NCI-H1694 (cell line): ENCODE results near the gene DNAH8.

Experiments used
- DNase-seq: peaks from one replicate; lab custom pipeline; 2025; lab: John Stamatoyannopoulos, UW

DNAH8 gene

GRCh38 chr6:39053854-39054576, 338.9 kb downstream of the DNAH8 start:
- no peak for DNase-seq

GRCh38 chr6:39054577-39055142, 339.5 kb downstream of the DNAH8 start:
- DNase-seq = no peak

DNA sequence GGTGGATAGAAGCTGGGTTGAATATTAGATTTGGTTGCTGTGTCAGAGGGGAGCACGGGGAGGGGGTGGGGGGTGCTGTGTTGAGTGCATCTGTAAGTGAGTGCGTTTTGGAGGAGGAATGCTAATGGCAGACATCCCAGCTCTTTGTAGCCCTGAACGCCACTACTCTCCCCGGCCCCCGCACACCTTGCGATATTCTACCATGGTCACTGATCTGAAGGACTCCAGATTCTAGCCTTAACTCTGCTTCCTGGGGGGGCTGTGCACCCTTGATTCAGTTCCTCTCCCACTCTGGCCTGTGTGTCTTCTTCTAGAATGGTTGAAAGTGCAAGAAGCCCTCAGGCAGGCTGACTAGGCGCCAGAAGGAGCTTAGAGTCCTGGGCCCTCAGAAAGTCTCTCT, 340.6 kb downstream of the DNAH8 start:
- no peak for DNase-seq

- no peak for DNase-seq
Observed at GRCh38 chr6:39056191-39056590, 341.1 kb downstream of the DNAH8 start.

- no peak for DNase-seq
Observed at GRCh38 chr6:39056681-39057080, 341.6 kb downstream of the DNAH8 start.

- no peak for DNase-seq
Observed at GRCh38 chr6:39057251-39058155, 342.4 kb downstream of the DNAH8 start.

DNA sequence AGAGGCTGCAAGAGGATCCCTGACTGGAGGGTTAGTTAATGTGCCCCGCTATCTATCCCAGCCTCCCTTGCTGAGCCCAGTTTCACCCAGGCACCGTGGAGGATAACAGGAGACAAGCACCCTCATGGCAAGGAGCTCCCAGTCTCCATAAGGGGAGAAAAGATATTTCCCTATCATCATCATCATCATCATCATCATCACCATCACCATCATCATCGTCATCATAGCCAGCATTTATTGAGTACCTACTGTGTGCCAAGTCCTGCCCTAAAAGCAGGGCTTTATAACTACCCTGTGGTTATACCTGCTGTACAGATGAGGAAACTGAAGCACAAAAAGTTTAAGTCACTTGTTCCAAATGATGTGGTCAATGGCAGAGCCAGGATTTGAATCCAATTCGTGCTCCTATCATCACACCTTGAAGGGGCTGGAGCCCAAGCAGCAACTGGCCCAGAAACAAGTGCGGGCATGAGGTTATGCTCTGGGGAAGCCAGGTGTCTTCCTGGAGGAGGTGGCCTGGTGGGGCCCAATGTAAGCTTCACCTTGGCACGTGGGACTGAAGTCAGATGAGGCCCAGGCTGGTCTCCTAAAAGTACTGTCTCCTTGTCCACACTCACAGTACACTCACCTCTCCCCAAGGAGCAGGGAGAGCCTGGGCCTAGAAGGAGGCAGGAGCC, 343.5 kb downstream of the DNAH8 start:
- DNase-seq = no peak

- no peak for DNase-seq
Observed at GRCh38 chr6:39059496-39060310, 344.6 kb downstream of the DNAH8 start.

GRCh38 chr6:39060467-39061160, 345.5 kb downstream of the DNAH8 start:
- DNase-seq = no peak

GRCh38 chr6:39061182-39061581, 346.1 kb downstream of the DNAH8 start:
- no peak for DNase-seq

GRCh38 chr6:39061588-39061987, 346.5 kb downstream of the DNAH8 start:
- DNase-seq = no peak

DNA sequence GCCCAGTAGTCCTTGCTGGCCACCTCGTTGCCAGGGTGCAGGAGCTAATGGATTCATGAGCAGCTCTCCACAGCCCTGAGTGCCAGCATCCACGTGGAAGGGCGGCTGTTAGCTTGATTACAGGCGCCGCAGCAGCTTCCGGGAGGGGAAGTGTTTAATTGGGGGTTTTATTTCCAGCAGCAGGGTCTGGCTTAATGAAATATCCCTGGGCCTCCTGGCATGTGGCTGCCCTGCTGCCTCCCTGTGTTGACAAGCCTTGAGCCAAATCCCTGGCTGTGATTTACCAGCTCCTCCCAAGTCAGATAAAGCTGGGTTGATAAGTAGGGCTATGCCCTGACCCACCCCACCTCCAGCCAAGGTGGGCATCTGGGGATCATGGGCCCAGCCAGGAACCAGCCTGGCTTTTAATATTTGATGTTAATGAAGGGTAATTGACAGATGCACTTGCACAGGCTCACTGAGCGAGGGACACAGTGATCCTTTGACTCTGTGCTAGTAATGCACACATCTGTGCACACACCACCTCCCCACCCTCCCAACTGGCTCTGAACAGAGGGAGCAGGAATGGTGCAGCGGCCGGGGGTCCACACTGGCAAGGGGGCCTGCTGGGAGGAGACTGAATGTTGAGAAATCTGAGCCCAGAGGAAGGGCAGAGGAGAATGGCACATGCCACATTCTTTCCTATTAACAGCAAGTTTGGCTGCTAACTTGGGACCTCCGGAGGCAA, 347.1 kb downstream of the DNAH8 start:
- no peak for DNase-seq

- no peak for DNase-seq
Observed at GRCh38 chr6:39063526-39063925, 348.4 kb downstream of the DNAH8 start.

DNA sequence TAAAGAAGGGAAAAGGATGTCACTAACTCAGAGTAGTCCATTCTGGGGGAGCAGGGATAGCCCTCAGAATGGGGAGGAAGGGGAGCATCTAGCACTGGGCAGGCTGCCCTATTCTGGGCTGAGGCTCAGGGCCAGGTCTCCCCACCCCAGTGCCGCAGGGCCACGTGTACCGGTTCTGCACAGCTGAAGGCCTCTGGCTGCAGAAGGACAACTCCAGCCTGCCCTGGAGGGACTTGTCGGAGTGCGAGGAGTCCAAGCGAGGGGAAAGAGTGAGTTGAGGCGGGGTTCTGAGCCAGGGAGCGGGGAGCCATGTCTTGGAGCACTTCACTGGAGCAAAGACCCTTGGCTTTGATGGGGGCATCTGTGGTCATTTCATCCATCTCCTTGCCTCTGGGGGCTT, 350.4 kb downstream of the DNAH8 start:
- DNase-seq = no peak

DNA sequence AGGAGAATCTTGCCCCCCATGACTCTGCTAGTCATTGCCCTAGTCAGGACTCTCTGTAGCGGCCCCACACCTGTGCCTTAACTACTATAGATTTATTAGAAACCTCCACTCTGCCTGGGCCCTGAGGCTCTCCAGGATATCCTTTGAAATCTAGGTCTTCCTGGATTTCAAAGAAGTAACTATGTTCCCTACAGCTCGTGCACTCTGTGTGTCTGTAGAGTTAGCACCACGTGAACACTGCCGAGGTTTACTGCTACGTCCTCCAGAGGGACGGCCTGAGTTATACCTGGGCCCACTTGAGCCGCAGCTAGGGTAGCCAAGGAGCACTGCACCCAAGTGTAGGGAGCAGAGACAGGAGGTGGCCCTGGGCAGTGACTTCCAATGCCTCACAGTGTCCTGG, 353.3 kb downstream of the DNAH8 start:
- DNase-seq = no peak

DNA sequence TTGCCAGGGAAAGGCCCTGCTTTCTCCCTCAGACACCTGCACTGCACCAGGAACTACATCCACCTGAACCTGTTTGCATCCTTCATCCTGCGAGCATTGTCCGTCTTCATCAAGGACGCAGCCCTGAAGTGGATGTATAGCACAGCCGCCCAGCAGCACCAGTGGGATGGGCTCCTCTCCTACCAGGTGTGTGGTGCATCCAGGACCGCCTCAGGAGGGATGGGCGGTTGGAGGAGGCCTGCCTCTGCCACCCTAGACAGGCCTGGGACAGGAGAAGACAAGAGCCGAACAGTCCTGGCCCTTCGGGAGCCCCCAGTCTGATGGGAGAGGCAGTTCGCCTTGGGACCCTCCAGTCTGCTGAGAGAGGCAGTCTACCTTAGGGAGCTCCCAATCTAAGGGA, 357.7 kb downstream of the DNAH8 start:
- no peak for DNase-seq

GRCh38 chr6:39073471-39074355, 358.6 kb downstream of the DNAH8 start:
- no peak for DNase-seq

DNA sequence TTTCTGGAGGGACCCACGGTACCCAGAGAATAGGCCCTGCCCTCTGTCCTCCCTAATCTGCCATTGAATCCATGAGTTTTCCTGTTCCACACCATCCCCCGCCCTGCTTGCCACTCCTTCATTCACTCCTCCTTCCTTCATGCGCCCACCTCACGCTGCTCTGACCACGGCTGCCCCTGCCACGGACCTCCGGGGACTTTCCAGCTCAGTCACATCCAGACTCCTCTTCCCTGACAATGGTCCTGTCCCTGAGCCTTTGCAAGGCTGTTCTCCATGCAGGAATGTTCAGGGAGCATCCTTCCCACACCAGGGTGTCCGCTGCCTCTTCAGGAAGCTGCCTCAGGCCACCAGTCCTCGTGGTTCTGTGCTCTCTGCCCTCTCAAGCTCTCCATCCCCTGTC, 359.4 kb downstream of the DNAH8 start:
- no peak for DNase-seq

GRCh38 chr6:39075010-39075686, 360.0 kb downstream of the DNAH8 start:
- no peak for DNase-seq
